ENCODE measurements around the gene AHI1. TPM values are rescaled to one million over a fixed set of nuclear protein-coding genes. Genes with fewer than 3 reads are reported as not detected.

The AHI1 gene
- total RNA-seq: 13.5 and 14.0 TPM in 2 replicates

DNA sequence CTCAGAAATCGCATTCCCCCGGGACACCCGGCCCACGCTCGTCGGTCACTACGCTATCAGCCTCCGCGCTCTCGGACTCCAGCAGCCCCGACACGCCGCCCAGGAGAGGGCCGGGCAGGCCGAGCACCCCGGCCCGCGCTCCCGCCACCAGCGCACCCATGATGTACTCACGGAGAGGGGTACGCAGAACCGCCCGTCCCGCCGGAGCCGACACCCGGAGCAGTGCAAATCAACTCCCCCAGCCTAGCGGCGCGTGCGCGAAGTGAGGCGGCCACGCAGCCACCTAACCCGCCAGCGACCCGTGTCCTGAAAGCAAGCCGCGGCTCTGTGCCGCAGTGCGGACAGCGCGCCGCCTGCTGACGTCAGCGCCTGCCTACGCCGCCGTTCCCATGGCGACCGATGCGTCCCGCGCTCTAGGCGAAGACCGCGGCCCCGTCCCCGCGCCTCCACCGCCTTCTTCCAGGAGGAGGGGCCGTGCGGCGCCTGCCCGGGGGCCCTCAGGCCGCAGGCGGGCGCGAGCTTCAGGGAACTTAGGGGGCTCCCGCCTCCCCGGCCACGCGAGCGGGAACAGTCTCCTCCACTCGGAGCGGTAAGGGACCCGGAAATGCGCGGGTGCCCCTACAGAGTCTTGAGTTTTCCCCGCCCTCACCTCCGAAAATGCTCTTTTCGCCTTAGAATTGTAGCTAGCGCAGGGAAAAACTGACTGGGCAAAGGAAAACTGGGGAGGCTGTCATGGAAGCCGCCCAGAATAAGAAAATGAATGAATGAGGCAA, at the start of gene AHI1:
TSS of gene AHI1 (minus strand) at position 329 of the 773 bp plus-strand sequence. CDS start 5,503 bp downstream, outside the sequence.

Small RNA genes within 50 kb of the gene (small RNA-seq; reads per million reads assigned to genes)
- gene MIR548A2 (not detected), gene RF00019 (not detected)
